Karpas-422 (cell line): Measurements from ENCODE around the gene SLBP. TPM values are rescaled to one million over a fixed set of nuclear protein-coding genes. Genes with fewer than 3 reads are reported as not detected.

Experiments
- DNase-seq: peaks from one replicate; pipeline ENCODE4 v3.0.0-alpha.2; 2015
- H2AFZ ChIP-seq: fragments of 200-600 bp; sonication (generic); 2 replicates; pipeline ENCODE4 v1.6.1; 2014; ENCODE audit warnings: antibody characterized with exemption, low read length, mixed read lengths
- H3K27ac ChIP-seq: fragments of 200-600 bp; sonication (generic); 2 replicates; pipeline ENCODE4 v1.5.1; 2014; ENCODE audit warnings: mild to moderate bottlenecking, low read length, moderate library complexity
- H3K27me3 ChIP-seq: fragments of 200-600 bp; sonication (generic); 2 replicates; pipeline ENCODE4 v1.6.1; 2014; ENCODE audit warnings: low read length, mixed read lengths
- H3K36me3 ChIP-seq: fragments of 200-600 bp; sonication (generic); 2 replicates; pipeline ENCODE4 v1.6.1; 2014; ENCODE audit warnings: low read length, mixed read lengths; ENCODE audit not compliant: insufficient read depth
- H3K4me1 ChIP-seq: fragments of 200-600 bp; sonication (generic); 2 replicates; pipeline ENCODE4 v1.6.1; 2014; ENCODE audit warnings: mild to moderate bottlenecking, low read length, mixed read lengths
- H3K4me2 ChIP-seq: fragments of 200-600 bp; sonication (generic); 2 replicates; pipeline ENCODE4 v1.6.1; 2014; ENCODE audit warnings: low read length, low read depth, mild to moderate bottlenecking; ENCODE audit not compliant: poor library complexity, severe bottlenecking
- H3K4me3 ChIP-seq: fragments of 200-600 bp; sonication (generic); 2 replicates; pipeline ENCODE4 v1.5.1; 2014; ENCODE audit warnings: mild to moderate bottlenecking, antibody characterized with exemption, low read length, mixed read lengths
- H3K79me2 ChIP-seq: fragments of 200-600 bp; sonication (generic); 2 replicates; pipeline ENCODE4 v1.6.1; 2014; ENCODE audit warnings: mild to moderate bottlenecking, low read length, mixed read lengths
- H3K9ac ChIP-seq: fragments of 200-600 bp; sonication (generic); 2 replicates; pipeline ENCODE4 v1.6.0; 2014; ENCODE audit warnings: low read length
- H3K9me2 ChIP-seq: fragments of 200-600 bp; sonication (generic), shearing (Covaris generic); replicated peaks from 2 replicates; pipeline ENCODE4 v1.6.0; 2014; ENCODE audit warnings: mild to moderate bottlenecking, low read length, moderate library complexity; ENCODE audit not compliant: insufficient read depth
- H3K9me3 ChIP-seq: fragments of 300-700, 200-600 bp; sonication (generic); 2 replicates; pipeline ENCODE4 v1.6.1; 2014; ENCODE audit warnings: low read length, mixed read lengths
- H4K20me1 ChIP-seq: fragments of 200-600 bp; sonication (generic); 2 replicates; pipeline ENCODE4 v1.6.1; 2014; ENCODE audit warnings: mild to moderate bottlenecking, antibody characterized with exemption, low read length, low read depth; ENCODE audit not compliant: insufficient read depth
- total RNA-seq: library from RNA; depleted of rRNA; stranded (reverse); fragments of >200 nt; shearing (Covaris generic); gene quantifications from 2 replicates; pipeline ENCODE4 v1.2.3, GENCODE V29; 2014; ENCODE audit warnings: low replicate concordance

Gene SLBP
- total RNA-seq, 1 experiment from 2014 or later: 82.1 TPM

- H3K27me3 ChIP-seq: no peaks in the 10 kb centered on the region
- no peak overlapping the region for H2AFZ ChIP-seq
- no peaks in the 10 kb centered on the region for H3K9me3 ChIP-seq
- H3K9ac ChIP-seq: no peak overlapping the region
- H3K9me2 ChIP-seq: no peaks in the 10 kb centered on the region
- DNase-seq: no peak
- H3K27ac ChIP-seq: no peak overlapping the region
- no peaks in the 10 kb centered on the region for H3K79me2 ChIP-seq
- no peak overlapping the region for H3K4me3 ChIP-seq
- H3K4me1 ChIP-seq: no peaks in the 10 kb centered on the region
- no peaks in the 10 kb centered on the region for H4K20me1 ChIP-seq
- no peak overlapping the region for H3K4me2 ChIP-seq
- H3K36me3 ChIP-seq: no peaks in the 10 kb centered on the region
Observed at GRCh38 chr4:1658146-1658545, 54.0 kb downstream of the SLBP start.

- no peaks in the 10 kb centered on the region for H3K27me3 ChIP-seq
- peaks cover 6% of the 10 kb centered on the region; the same call in 1 of the 2 replicates for H3K9me3 ChIP-seq
- H3K4me2 ChIP-seq: no peak overlapping the region
- no peak overlapping the region for H3K27ac ChIP-seq
- no peak overlapping the region for H3K4me3 ChIP-seq
- H3K4me1 ChIP-seq: no peaks in the 10 kb centered on the region
- H3K9me2 ChIP-seq: no peaks in the 10 kb centered on the region
- H4K20me1 ChIP-seq: no peaks in the 10 kb centered on the region
- no peak overlapping the region for H3K9ac ChIP-seq
- no peaks in the 10 kb centered on the region for H3K79me2 ChIP-seq
- no peak overlapping the region for H2AFZ ChIP-seq
- no peaks in the 10 kb centered on the region for H3K36me3 ChIP-seq
- DNase-seq: no peak
Observed at GRCh38 chr4:1656986-1657385, 55.1 kb downstream of the SLBP start.

- H4K20me1 ChIP-seq: no peaks in the 10 kb centered on the region
- H3K36me3 ChIP-seq: no peaks in the 10 kb centered on the region
- no peak overlapping the region for H3K9ac ChIP-seq
- no peak overlapping the region for H3K4me2 ChIP-seq
- no peaks in the 10 kb centered on the region for H3K9me2 ChIP-seq
- no peaks in the 10 kb centered on the region for H3K27me3 ChIP-seq
- H3K4me1 ChIP-seq: no peaks in the 10 kb centered on the region
- no peak overlapping the region for H3K4me3 ChIP-seq
- H3K27ac ChIP-seq: no peak overlapping the region
- no peaks in the 10 kb centered on the region for H3K79me2 ChIP-seq
- H2AFZ ChIP-seq: no peak overlapping the region
- no peak for DNase-seq
- H3K9me3 ChIP-seq: peaks cover 6% of the 10 kb centered on the region; the same call in 1 of the 2 replicates
Observed at GRCh38 chr4:1656132-1656531, 56.0 kb downstream of the SLBP start.

- Histone ChIP-seq H3K4me1 (no peaks in the 10 kb centered on the region), H3K27me3 (no peaks in the 10 kb centered on the region), H2AFZ (no peak overlapping the region), H3K27ac (no peak overlapping the region), H3K79me2 (no peaks in the 10 kb centered on the region), H3K4me3 (no peak overlapping the region), H3K4me2 (no peak overlapping the region), H3K36me3 (no peaks in the 10 kb centered on the region), H3K9me3 (peaks cover 6% of the 10 kb centered on the region; the same call in 1 of the 2 replicates), H4K20me1 (no peaks in the 10 kb centered on the region), H3K9me2 (no peaks in the 10 kb centered on the region), H3K9ac (no peak overlapping the region)
- DNase-seq: no peak
Observed at GRCh38 chr4:1655676-1656075, 56.4 kb downstream of the SLBP start.

- Histone ChIP-seq H3K9me3 (peaks cover 6% of the 10 kb centered on the region; the same call in 1 of the 2 replicates), H3K9ac (no peak overlapping the region), H4K20me1 (no peaks in the 10 kb centered on the region), H3K27ac (no peak overlapping the region), H3K9me2 (no peaks in the 10 kb centered on the region), H3K4me2 (no peak overlapping the region), H3K27me3 (no peaks in the 10 kb centered on the region), H3K79me2 (no peaks in the 10 kb centered on the region), H2AFZ (no peak overlapping the region), H3K4me3 (no peak overlapping the region), H3K36me3 (no peaks in the 10 kb centered on the region), H3K4me1 (no peaks in the 10 kb centered on the region)
- no peak for DNase-seq
Observed at GRCh38 chr4:1655081-1655480, 57.0 kb downstream of the SLBP start.

GRCh38 chr4:1654216-1654955 lies 57.7 kb downstream of the SLBP start:
- DNase-seq: no peak
- Histone ChIP-seq H3K27ac (no peak overlapping the region), H3K9ac (no peak overlapping the region), H4K20me1 (no peaks in the 10 kb centered on the region), H3K9me3 (peaks cover 6% of the 10 kb centered on the region; the same call in 1 of the 2 replicates), H3K79me2 (no peaks in the 10 kb centered on the region), H2AFZ (no peak overlapping the region), H3K27me3 (no peaks in the 10 kb centered on the region), H3K9me2 (no peaks in the 10 kb centered on the region), H3K4me3 (no peak overlapping the region), H3K4me2 (no peak overlapping the region), H3K36me3 (no peaks in the 10 kb centered on the region), H3K4me1 (no peaks in the 10 kb centered on the region)

GRCh38 chr4:1653776-1654175 lies 58.3 kb downstream of the SLBP start:
- peaks cover 6% of the 10 kb centered on the region; the same call in 1 of the 2 replicates for H3K9me3 ChIP-seq
- H3K9me2 ChIP-seq: no peaks in the 10 kb centered on the region
- H3K4me1 ChIP-seq: no peaks in the 10 kb centered on the region
- no peaks in the 10 kb centered on the region for H3K27me3 ChIP-seq
- no peaks in the 10 kb centered on the region for H4K20me1 ChIP-seq
- DNase-seq: no peak
- no peak overlapping the region for H2AFZ ChIP-seq
- H3K4me2 ChIP-seq: no peak overlapping the region
- no peak overlapping the region for H3K4me3 ChIP-seq
- H3K9ac ChIP-seq: no peak overlapping the region
- H3K36me3 ChIP-seq: no peaks in the 10 kb centered on the region
- no peak overlapping the region for H3K27ac ChIP-seq
- no peaks in the 10 kb centered on the region for H3K79me2 ChIP-seq

GRCh38 chr4:1652088-1652487 lies 60.0 kb downstream of the SLBP start:
- Histone ChIP-seq H4K20me1 (no peaks in the 10 kb centered on the region), H3K9ac (no peak overlapping the region), H3K9me3 (peaks cover 6% of the 10 kb centered on the region; the same call in 1 of the 2 replicates), H2AFZ (no peak overlapping the region), H3K27ac (no peak overlapping the region), H3K4me1 (no peaks in the 10 kb centered on the region), H3K9me2 (no peaks in the 10 kb centered on the region), H3K27me3 (no peaks in the 10 kb centered on the region), H3K79me2 (no peaks in the 10 kb centered on the region), H3K4me2 (no peak overlapping the region), H3K36me3 (no peaks in the 10 kb centered on the region), H3K4me3 (no peak overlapping the region)
- no peak for DNase-seq
